HPDE6-E6E7 (cell line): Measurements from ENCODE around the gene GATA3.

Experiments
- DNase-seq: peaks from one replicate; pipeline ENCODE4 v3.0.0; 2011; ENCODE audit warnings: missing footprints; ENCODE audit errors: extremely low spot score

Gene GATA3

DNA sequence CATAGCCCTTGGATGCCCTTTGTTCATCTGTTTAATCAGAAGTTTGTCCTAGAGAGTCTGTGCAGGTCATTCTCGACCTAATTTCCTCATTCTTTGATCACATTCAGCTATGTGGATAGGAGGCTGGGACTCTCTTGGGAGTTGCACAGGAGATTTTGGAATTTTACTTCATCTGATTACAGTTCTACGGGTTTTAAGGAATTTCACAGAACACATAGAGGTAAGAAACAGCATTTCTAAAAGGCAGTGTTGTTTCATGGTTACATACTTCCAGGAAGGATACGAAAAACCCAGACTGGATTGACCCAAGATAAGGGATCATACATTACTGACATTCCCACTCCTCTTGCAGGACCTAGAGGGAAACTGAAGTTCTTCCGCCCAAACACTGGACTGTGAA is 45.9 kb downstream of the GATA3 start:
- DNase-seq: no peak

GRCh38 chr10:8102708-8103401 is 48.4 kb downstream of the GATA3 start:
- DNase-seq: no peak

- no peak for DNase-seq
Measured at GRCh38 chr10:8103543-8103942, 49.1 kb downstream of the GATA3 start.

DNA sequence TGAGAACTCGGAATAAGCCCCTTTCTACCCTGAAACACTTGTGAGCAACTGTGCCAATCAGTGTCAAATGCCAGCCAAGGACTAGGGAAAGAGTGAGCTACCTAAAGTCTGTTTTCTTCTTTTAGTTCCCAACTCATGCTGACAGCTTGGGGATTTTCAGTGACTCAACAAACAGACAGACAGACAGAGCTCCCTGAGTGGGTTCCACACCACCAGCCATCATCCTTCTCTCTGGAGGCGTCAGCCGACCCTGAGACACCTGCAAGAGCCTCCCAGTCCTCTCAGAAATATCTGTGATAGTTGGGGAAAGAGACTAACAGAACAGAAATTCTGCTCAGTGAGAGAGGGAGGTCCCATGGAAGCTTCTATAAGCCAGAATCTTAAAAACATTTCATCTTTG is 49.5 kb downstream of the GATA3 start:
- no peak for DNase-seq

GRCh38 chr10:8104721-8105120 is 50.2 kb downstream of the GATA3 start:
- no peak for DNase-seq

DNA sequence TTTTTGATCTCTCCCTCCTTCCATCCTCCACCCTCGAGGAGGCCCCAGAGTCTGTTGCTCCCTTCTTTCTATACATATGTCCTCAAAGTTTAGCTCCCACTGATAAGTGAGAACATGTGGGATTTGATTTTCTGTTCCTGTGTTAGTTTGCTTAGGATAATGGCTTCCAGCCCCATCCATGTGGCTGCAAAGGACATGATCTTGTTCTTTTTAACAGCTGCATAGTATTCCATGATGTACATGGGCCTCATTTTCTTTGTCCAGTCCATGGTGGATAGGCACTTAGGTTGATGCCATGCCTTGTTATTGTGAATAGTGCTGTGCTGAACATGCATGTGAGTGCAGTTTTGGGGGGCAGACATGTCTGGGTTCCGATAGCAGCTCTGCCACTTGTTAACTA is 51.4 kb downstream of the GATA3 start:
- no peak for DNase-seq

DNA sequence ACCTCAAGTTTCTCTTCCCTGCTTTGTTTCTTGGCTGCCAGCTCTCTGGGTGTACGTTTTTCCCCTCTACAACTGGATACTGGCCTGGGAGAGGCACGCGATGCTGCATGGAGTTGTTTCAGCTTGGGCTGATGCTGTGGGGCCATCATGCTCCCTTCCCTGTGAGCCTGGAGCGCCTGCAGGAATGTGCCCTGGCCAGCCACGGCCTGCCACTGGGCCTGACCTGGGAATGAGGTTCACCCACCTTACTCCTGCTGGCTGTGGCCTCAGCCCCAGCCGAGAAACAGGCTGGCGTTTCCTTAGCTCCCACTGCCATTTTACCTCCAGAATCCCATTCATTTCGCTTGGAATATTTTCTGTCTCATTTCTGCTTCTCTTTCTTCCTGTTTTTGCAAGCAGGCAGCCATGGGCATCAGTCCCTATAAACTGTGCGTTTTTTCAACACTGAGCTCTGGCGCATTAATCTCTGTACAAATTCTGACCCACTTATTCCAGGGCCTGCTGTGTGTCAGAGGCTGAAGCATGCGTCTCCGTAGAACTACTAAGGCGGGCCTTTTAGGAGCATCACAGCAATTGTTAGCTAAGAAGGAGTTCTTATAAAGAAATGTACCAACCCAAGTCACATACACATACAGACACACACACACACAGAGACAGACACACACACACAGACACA is 57.9 kb downstream of the GATA3 start:
- DNase-seq: no peak

GRCh38 chr10:8112942-8113442 is 58.5 kb downstream of the GATA3 start:
- no peak for DNase-seq

- DNase-seq: no peak
Measured at GRCh38 chr10:8113616-8114015, 59.1 kb downstream of the GATA3 start.

DNA sequence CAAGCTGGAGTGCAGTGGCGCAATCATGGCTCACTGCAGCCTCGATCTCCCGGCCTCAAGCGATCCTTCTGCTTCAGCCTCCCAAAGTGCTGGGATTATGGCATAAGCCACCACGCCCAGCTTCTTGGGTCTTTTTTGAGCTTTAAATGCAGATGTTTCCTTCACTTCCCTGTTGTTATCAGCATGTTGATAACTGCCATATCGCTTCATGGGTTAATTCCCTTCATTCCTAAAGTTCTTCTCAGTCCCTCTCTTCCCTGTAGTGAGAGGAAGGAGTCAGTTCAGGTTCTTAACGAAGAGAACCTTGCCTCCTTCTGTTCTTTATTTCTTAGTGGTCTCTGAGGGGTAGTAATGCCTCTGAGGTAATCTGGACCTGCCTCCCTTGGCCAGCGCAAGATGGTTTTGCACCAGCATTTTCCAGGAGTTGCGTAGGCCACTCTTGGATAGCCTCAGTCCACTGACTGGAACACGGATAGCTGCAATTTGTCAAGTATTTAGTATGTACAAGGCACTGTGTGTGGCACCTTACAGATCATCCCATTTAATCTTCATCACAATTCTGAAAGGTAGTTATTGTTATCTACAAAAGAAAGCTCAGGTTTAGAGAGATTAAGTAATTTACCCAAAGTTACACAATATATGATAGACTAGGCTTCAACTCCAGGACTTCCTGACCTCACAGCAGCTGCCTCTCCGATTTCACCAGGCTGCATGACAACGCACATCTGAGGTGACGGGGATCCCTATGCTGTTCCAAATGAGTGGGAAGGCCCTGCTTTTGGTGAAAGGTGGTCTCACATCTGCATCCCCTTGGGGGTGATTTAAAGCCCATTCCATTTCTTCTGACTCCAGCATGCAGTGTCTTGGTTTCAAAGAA is 60.5 kb downstream of the GATA3 start:
- DNase-seq: no peak

- no peak for DNase-seq
Measured at GRCh38 chr10:8115618-8115980, 61.1 kb downstream of the GATA3 start.

- DNase-seq: no peak
Measured at GRCh38 chr10:8116474-8116873, 62.0 kb downstream of the GATA3 start.

DNA sequence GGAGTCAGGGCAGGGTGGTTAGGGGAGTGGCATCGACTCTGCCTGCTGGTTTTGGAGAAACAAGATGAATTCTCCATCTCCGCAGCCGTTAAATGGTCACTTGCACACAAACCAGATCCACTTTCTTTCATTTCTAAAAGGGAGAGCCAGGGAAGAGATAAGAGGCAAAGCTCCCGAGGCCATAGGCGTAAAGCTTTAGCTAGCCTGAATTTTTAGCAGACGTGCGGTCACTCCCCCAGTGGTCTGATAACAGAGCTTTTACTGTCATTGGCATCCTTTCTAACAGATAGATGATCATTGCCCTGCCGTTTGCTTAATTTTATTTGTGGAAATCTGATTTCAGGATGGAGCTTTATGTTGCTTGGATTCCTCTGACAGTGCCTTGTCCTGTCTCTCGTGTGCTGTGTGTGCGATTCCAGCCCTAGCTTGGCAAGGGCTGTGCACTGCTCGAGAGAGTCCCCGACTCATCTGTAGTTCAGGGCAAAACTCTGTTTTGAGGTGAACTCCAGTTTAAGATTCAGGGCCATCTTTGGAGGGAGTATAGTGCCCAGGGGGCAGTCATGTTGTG is 62.5 kb downstream of the GATA3 start:
- DNase-seq: no peak

GRCh38 chr10:8121201-8121890 is 66.9 kb downstream of the GATA3 start:
- no peak for DNase-seq

GRCh38 chr10:8122611-8123369 is 68.3 kb downstream of the GATA3 start:
- DNase-seq: no peak

- DNase-seq: no peak
Measured at GRCh38 chr10:8124436-8124835, 69.9 kb downstream of the GATA3 start.
